GM12892 (cell line): ENCODE results near the gene COL6A3.

ENCODE experiments used
- POLR2A ChIP-seq: IDR thresholded peaks from 2 replicates; pipeline ENCODE4 v1.6.1; 2011; ENCODE audit warnings: low read depth, low read length, control low read depth
- POLR2AphosphoS5 ChIP-seq: IDR thresholded peaks from 2 replicates; pipeline ENCODE4 v1.6.1; 2011; ENCODE audit warnings: low read depth, low read length, control low read depth

DNA sequence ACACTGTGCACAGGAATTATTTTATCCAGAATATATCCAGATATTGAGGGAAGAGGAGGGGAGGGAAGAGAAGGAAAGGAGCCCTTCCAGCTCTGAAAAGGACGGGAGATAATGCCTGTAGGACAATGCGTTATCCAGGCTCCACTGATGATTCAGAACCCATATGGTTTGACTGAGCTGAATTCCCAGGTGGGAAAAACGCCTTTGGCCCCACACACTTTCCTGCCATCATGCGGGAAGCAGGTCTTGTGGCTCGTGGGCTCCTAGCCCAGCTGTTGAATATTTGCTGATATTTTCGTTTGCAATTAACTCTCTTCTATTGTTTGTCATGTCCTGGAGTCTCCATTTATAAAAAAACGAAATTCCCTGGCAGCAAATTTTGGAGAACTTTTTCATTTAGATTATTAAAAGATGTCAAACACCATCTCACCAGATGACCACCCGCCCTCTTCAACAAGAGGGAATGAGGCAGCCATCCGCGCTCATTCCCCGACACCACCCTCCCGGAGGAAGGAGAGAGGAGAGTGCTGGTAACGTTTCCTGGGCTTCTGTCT is 8.9 kb downstream of the COL6A3 start:
- TF ChIP-seq POLR2A, result no peak
- no peak for TF ChIP-seq POLR2AphosphoS5
